ENCODE measurements around the gene EYS. TPM values are rescaled to one million over a fixed set of nuclear protein-coding genes. Genes with fewer than 3 reads are reported as not detected.

The EYS gene
- total and polyA plus RNA-seq, 8 donors: 0.55 to 0.58 TPM; not detected in 6

GRCh38 chr6:64259372-64259771 lies 1447.7 kb downstream of the EYS start:
- Histone ChIP-seq H3K27ac (no peak overlapping the region), H3K9me3 (no peaks in the 10 kb centered on the region), H3K4me1 (peaks cover 0 to 5% (median 0%) of the 10 kb centered on the region in 4 donors), H3K27me3 (no peaks in the 10 kb centered on the region), H3K4me3 (no peak overlapping the region), H3K36me3 (no peaks in the 10 kb centered on the region)
- 35 to 56% (median 45%) methylated on average over 4 of the region's 4 CpGs for WGBS, 5 donors
- intact Hi-C loops (cut with DNase I; ENCODE audit: low total_unique reads): no loop called here
- no peak for DNase-seq
- TF ChIP-seq EP300 (IDR thresholded peaks at IDR 0.05): no peak
- no peak for TF ChIP-seq POLR2AphosphoS5 (IDR thresholded peaks at IDR 0.05)
- TF ChIP-seq CTCF (IDR thresholded peaks at IDR 0.05): no peak
- TF ChIP-seq POLR2A (IDR thresholded peaks at IDR 0.05): no peak

- Histone ChIP-seq H3K4me3 (no peak overlapping the region), H3K27ac (no peak overlapping the region), H3K4me1 (peaks cover 0 to 5% (median 0%) of the 10 kb centered on the region in 4 donors), H3K27me3 (no peaks in the 10 kb centered on the region), H3K9me3 (no peaks in the 10 kb centered on the region), H3K36me3 (no peaks in the 10 kb centered on the region)
- TF ChIP-seq CTCF (IDR thresholded peaks at IDR 0.05) (no peak), POLR2AphosphoS5 (IDR thresholded peaks at IDR 0.05) (no peak), POLR2A (IDR thresholded peaks at IDR 0.05) (no peak), EP300 (IDR thresholded peaks at IDR 0.05) (no peak)
- 25 to 73% (median 29%) methylated on average over 2 of the region's 2 CpGs for WGBS, 5 donors
- peak in 1 of 2 donors; percentile 17 for DNase-seq
- intact Hi-C loops (cut with DNase I; ENCODE audit: low total_unique reads): no loop called here
Observed at GRCh38 chr6:64258752-64259151, 1448.3 kb downstream of the EYS start.

GRCh38 chr6:64258302-64258701 lies 1448.7 kb downstream of the EYS start:
- Histone ChIP-seq H3K4me1 (peaks cover 0 to 5% (median 0%) of the 10 kb centered on the region in 4 donors), H3K4me3 (no peak overlapping the region), H3K27me3 (no peaks in the 10 kb centered on the region), H3K27ac (no peak overlapping the region), H3K36me3 (no peaks in the 10 kb centered on the region), H3K9me3 (no peaks in the 10 kb centered on the region)
- no peak for DNase-seq
- intact Hi-C loops (cut with DNase I; ENCODE audit: low total_unique reads): no loop called here
- WGBS, 5 donors: 18 to 44% (median 33%) methylated on average over 1 of the region's 1 CpG
- TF ChIP-seq EP300 (IDR thresholded peaks at IDR 0.05) (no peak), POLR2A (IDR thresholded peaks at IDR 0.05) (no peak), POLR2AphosphoS5 (IDR thresholded peaks at IDR 0.05) (no peak), CTCF (IDR thresholded peaks at IDR 0.05) (no peak)

GRCh38 chr6:64257586-64257985 lies 1449.4 kb downstream of the EYS start:
- 30 to 91% (median 31%) methylated on average over 3 of the region's 3 CpGs for WGBS, 5 donors
- no peak for TF ChIP-seq EP300 (IDR thresholded peaks at IDR 0.05)
- TF ChIP-seq POLR2AphosphoS5 (IDR thresholded peaks at IDR 0.05): no peak
- TF ChIP-seq CTCF (IDR thresholded peaks at IDR 0.05): no peak
- no peak for TF ChIP-seq POLR2A (IDR thresholded peaks at IDR 0.05)
- intact Hi-C loops (cut with DNase I; ENCODE audit: low total_unique reads): no loop called here

More at GRCh38 chr6:64257586-64257985, 1449.4 kb downstream of the EYS start:
- H3K27me3 ChIP-seq: no peaks in the 10 kb centered on the region
- peaks cover 0 to 5% (median 0%) of the 10 kb centered on the region in 4 donors for H3K4me1 ChIP-seq
- H3K36me3 ChIP-seq: no peaks in the 10 kb centered on the region
- H3K27ac ChIP-seq: no peak overlapping the region
- H3K9me3 ChIP-seq: no peaks in the 10 kb centered on the region
- no peak for DNase-seq
- no peak overlapping the region for H3K4me3 ChIP-seq

Measured in stomach (tissue), 9 donors.